CD4-positive, alpha-beta T cell treated with Interleukin-6 for 4 hours (primary cell): ENCODE data around the gene CHI3L2.

Experiments
- DNase-seq: peaks from one replicate; pipeline ENCODE4 v3.0.0-alpha.2; 2020; ENCODE audit warnings: mixed read lengths

CHI3L2 gene

GRCh38 chr1:111256988-111257658, 29.6 kb downstream of the CHI3L2 start:
- DNase-seq, result no peak

GRCh38 chr1:111267801-111268508, 40.4 kb downstream of the CHI3L2 start:
- DNase-seq, result no peak

DNA sequence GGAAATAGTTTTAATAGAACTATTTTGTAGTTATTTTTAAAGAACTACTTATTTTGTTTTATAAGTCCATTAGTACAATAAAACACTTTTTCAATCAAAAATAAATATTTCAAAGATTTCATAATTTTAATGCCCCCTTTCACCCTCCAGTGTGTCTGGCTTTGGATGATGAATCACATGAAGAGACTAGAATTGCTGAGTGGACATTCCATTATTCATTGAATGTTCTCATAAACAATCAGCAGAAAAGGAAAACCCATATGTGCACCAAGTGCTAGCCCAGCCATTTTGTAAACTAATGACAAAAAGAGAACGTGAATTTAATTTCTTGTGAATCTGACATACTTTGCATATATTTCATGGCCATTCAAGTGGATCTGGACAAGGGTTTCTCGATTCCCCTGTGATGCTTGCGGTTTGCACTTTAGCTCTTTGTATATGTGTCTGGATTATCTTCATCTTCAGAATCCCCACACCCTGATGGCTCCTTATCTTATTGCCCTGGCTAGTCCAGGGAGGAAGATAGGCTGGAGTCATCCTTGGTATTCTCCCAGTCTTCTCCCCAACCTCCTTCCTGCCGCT, 42.4 kb downstream of the CHI3L2 start:
- DNase-seq, result no peak

- DNase-seq, result peak; percentile 30
These were observed 43.4 kb downstream of the CHI3L2 start for GRCh38 chr1:111270771-111271463.

DNA sequence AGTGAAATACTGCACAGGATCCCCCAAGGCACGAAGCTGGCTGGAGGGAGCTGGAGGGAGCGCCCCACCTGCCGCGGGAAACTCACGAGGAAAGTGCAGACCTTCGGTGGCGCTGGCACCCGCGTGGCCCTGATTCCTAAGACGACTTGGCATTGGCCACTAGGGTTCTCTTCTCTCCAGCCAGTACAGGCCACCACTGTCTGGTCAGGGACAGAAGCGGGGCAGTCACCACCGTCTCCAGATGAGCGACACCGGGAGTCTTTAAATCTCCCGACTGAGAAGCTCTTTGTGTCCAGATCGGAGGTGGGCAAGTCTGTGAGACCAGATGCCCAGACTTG, 43.9 kb downstream of the CHI3L2 start:
- no peak for DNase-seq

GRCh38 chr1:111272081-111272480, 44.6 kb downstream of the CHI3L2 start:
- DNase-seq, result no peak

DNA sequence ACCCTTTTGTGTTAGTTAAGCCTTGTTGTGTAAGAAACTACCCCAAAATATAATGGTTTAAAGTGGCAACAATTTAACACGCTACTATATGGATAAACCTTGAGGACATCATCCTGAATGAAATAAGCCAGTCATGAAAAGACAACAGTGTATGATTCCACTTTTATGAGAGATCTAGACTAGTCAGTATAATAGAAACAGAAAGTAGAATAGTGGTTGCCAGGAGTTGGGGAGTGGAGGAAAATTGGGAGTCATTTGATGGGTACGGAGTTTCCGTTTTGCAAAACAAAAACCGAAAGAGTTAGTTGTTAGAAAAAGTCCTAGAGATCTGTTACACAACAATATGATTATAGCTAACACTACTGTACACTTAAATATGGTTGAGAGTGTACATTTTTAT, 47.1 kb downstream of the CHI3L2 start:
- DNase-seq, result no peak

- DNase-seq, result no peak
These were observed 47.6 kb downstream of the CHI3L2 start for GRCh38 chr1:111275079-111275478.

DNA sequence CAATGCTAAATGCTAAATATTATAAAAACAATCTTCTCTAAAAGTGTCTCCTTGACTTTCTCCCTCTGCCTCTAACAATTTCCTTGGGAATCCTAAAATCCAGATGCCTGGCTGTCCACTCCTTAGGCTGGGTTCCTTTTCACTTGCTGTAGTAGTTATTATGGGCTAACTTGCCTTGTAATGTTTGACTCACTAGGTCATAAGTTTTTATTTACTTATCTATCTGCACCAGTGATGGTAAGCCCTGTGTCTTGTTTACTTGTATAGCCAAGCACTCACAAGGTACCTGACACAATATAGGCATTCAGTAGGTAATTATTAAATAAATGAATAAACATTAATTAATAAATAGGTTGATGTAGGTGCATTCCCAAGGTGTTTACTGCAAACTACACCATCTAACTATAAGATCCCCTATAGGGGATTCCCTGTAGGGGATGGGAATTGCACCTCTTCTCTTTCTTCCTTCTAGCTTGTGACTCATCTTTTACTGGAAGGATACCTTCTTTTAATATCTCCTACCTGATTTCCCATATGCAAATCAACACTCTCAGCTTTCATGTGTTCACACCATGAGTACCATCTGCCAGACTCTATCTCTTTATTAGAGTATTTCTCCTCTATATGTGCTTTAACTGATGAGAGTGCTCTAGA, 48.4 kb downstream of the CHI3L2 start:
- no peak for DNase-seq

- DNase-seq, result no peak
These were observed 51.6 kb downstream of the CHI3L2 start for GRCh38 chr1:111279144-111279543.

GRCh38 chr1:111280267-111280666, 52.8 kb downstream of the CHI3L2 start:
- no peak for DNase-seq

DNA sequence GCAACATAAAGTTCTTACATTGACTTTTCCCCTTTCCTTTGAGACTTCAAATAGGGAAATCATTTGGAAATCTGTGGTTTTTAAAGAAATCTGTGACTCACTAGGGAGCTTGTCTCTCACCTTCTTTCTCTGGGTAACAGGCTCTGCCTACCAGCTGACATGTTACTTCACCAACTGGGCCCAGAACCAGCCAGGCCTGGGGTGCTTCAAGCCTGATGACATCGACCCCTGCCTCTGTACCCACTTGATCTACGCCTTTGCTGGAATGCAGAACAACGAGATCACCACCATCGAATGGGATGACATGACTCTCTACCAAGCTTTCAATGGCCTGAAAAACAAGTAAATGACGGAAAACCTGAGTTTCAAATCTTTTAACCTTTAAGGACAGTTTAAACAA, 53.9 kb downstream of the CHI3L2 start:
- DNase-seq, result no peak

DNA sequence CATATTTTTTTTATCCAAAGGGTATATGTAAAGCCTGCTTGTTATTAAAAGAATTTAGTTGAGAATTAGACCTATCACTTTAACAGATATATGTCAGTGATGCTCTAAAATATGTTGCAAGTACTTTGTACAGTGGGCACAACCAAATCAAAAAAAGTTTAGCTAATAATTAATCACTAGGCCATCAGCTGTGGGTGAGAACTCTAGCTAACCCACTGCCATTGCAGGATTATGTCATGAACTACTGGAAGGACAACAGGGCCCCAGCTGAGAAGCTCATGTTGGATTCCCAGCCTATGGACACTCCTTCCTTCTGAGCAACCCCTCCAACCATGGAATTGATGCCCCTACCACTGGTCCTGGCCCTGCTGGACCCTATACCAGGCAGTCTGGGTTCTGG, 56.3 kb downstream of the CHI3L2 start:
- DNase-seq, result no peak

- DNase-seq, result no peak
These were observed 58.4 kb downstream of the CHI3L2 start for GRCh38 chr1:111285879-111286278.

DNA sequence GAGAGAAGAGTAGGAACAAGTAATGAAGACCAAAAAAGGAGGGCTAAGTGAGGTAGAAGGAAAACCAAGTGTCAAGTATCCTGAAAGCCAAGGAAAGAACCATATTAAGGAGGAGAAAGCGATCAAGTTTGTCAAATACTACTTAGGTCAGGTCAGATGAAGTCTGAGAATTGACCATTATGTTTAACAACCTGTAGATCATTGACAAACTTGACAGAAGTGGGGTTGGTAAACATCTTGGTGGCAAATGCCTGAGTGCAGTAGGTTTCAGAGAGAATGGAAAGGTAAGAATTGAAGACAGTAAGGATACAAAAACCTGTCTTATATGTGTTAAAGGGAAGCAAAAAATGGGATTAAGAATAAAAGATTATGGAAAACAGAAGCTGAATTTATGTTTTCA, 59.4 kb downstream of the CHI3L2 start:
- no peak for DNase-seq

GRCh38 chr1:111289371-111289770, 61.9 kb downstream of the CHI3L2 start:
- DNase-seq, result no peak

DNA sequence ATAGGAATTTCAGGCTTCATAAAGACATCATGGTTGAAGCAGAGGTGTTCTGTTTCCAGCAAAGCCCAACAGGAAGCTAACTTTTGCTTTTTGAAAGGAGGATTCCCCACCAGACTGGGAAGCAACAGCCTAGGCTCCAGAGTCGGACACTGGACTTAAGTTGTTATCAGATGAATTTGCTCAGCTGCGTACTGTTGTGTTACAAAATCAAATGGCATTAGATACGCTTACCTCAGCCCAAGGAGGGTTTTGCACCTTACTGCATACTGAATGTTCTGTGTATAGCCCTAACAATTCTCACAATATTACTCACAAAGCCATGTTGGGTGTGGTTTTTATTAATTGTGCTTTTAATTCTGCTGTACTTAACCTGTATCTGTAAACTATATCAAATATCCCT, 62.6 kb downstream of the CHI3L2 start:
- DNase-seq, result no peak

GRCh38 chr1:111290630-111291029, 63.1 kb downstream of the CHI3L2 start, which contains the start of gene CHIA:
TSS of gene CHIA (plus strand) at chr1:111290851. CDS start at chr1:111310468, 19,617 bp downstream.
- no peak for DNase-seq
